Neutrophil (primary cell): ENCODE data around the gene DENND1C.
"Not testable (repeated sequence)": the region's sequence is repeated elsewhere in the genome, so short reads cannot be mapped to it uniquely, and the experiment has no call there.

Experiments used
- H3K27ac ChIP-seq: fragments of 200-600 bp; sonication (generic); 2 replicates; pipeline ENCODE4 v1.5.1; 2016; ENCODE audit warnings: mild to moderate bottlenecking, moderate library complexity
- H3K27me3 ChIP-seq: fragments of 200-600 bp; sonication (generic); 2 replicates; pipeline ENCODE4 v1.6.0; 2016; ENCODE audit warnings: mild to moderate bottlenecking
- H3K36me3 ChIP-seq: fragments of 200-600 bp; sonication (generic); 2 replicates; pipeline ENCODE4 v1.5.1; 2017
- H3K4me1 ChIP-seq, 2 experiments: fragments of 200-600 bp in 1 of 2; sonication (generic) in 1 of 2; 1 replicate in 1 of 2; 2 replicates in 1 of 2; pipeline versions ENCODE4 v1.5.1 to v1.6.1; 2013 to 2016; ENCODE audit warnings: low read depth in 1 of 2, low read length in 1 of 2, mild to moderate bottlenecking in 1 of 2, moderate library complexity in 1 of 2; ENCODE audit not compliant: control insufficient read depth in 1 of 2, insufficient read depth in 1 of 2
- H3K4me3 ChIP-seq, 2 experiments: fragments of 200-600 bp in 1 of 2; sonication (generic) in 1 of 2; 1 replicate in 1 of 2; 2 replicates in 1 of 2; pipeline ENCODE4 v1.5.1; 2013 to 2016; ENCODE audit warnings: low read depth in 1 of 2, low read length in 1 of 2, mild to moderate bottlenecking in 1 of 2, moderate library complexity in 1 of 2
- H3K9me3 ChIP-seq: fragments of 200-600 bp; sonication (generic); 2 replicates; pipeline ENCODE4 v1.5.1; 2016
- TF ChIP-seq, protein P1 (sequence below): fragments of 200-600 bp; sonication (generic); IDR thresholded peaks from 2 replicates; pipeline ENCODE4 v1.5.1; 2016; ENCODE audit warnings: antibody characterized with exemption

Gene DENND1C

DNA sequence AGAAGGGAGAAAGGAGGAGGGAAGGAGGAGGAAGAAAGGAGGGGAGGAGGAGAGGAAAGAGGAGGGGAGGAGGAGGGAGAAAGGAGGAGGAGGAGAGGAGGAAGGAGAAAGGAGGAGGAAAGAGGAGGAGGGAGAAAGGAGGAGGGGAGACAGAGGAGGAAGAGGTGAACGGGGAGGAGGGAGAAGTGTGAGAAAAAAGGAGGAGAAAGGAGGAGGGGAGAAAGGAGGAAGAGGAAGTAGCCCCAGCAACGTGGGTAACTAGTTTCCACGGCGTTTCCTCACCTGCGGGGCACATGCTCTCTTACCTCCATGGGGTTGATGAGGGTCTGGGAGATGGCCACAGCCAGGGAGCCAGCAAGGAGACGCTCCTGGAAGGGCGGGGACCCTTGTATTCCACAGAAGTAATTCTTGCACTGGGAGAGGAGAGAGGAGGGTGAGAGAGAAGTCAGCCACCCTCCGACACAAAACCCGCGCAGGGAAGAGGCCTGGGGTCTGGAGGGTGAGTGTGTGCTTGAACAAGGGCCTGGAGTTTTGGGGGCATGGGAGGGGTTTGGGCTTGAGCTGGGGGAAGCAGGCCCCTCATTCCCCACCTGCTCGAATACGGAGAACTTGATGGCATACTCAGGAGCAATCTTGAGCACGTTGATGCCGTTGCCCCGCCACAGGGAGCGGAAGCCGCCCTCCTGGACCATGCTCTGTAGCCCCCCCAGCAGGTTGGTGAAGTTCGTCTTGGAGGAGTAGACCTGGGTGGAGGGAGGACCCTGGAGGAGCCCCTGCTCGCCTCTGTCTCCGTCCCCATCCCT, 52.0 kb downstream of the DENND1C start:
- Histone ChIP-seq H3K36me3 (no peaks in the 10 kb centered on the region), H3K27me3 (no peaks in the 10 kb centered on the region), H3K4me1 (peaks cover 12 to 14% of the 10 kb centered on the region in 2 experiments), H3K4me3 (no peak overlapping the region), H3K27ac (no peak overlapping the region), H3K9me3 (no peaks in the 10 kb centered on the region)
- TF ChIP-seq, protein P1, sequence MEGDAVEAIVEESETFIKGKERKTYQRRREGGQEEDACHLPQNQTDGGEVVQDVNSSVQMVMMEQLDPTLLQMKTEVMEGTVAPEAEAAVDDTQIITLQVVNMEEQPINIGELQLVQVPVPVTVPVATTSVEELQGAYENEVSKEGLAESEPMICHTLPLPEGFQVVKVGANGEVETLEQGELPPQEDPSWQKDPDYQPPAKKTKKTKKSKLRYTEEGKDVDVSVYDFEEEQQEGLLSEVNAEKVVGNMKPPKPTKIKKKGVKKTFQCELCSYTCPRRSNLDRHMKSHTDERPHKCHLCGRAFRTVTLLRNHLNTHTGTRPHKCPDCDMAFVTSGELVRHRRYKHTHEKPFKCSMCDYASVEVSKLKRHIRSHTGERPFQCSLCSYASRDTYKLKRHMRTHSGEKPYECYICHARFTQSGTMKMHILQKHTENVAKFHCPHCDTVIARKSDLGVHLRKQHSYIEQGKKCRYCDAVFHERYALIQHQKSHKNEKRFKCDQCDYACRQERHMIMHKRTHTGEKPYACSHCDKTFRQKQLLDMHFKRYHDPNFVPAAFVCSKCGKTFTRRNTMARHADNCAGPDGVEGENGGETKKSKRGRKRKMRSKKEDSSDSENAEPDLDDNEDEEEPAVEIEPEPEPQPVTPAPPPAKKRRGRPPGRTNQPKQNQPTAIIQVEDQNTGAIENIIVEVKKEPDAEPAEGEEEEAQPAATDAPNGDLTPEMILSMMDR: no peak

DNA sequence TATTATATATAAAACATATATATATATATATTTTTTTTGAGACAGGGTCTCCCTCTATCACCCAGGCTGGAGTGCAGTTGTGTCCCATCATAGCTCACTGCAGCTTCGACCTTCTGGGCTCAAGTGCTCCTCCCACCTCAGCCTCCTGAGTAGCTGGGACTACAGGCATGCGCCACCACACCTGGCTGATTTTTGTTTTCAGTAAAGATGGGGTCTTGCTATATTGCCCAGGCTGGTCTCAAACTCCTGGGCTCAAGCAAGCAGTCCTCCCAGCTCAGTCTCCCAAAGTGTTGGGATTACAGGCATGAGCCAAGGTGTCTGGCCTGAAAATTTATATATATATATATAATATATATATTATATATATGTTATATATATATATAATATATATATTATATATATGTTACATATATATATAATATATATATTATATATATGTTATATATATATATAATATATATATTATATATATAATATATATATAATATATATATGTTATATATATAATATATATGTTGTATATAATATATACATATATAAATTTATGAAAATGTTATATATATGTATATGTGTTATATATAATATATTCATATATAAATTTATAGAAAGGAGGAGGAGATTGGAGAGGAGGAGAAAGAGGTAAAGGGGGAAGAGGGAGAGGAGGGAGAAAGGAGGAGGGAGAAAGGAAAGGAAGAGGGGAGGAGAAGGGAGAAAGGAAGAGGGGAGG, 52.7 kb downstream of the DENND1C start:
- H3K9me3 ChIP-seq, H3K36me3 ChIP-seq, H3K27ac ChIP-seq, H3K4me3 ChIP-seq, H3K27me3 ChIP-seq: not testable (repeated sequence)
- peaks cover 14 to 16% of the 10 kb centered on the region in 2 experiments for H3K4me1 ChIP-seq

DNA sequence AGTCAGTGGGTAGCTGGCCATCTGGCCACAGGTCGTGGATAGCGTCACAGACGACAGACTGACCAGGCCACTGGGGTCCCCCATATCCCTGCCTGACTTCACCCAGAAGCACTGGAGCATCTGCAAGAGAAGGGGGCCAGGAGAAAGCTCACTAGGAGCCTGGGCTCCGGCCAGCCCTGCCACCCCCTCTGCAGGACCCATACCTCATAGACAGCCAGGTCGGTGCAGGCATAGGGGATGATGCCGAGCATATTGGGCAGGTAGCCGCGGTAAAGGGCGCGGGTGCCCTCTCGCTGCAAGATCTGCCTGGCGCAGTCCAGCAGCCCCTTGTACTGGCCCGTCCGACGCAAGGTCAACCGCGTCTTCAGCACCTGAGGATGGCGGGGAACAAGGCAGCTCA, 54.5 kb downstream of the DENND1C start:
- Histone ChIP-seq H3K27me3 (no peaks in the 10 kb centered on the region), H3K4me3 (no peak overlapping the region), H3K4me1 (peaks cover 24% of the 10 kb centered on the region in 2 experiments), H3K9me3 (no peaks in the 10 kb centered on the region), H3K27ac (no peak overlapping the region), H3K36me3 (no peaks in the 10 kb centered on the region)
- TF ChIP-seq, protein P1: no peak

DNA sequence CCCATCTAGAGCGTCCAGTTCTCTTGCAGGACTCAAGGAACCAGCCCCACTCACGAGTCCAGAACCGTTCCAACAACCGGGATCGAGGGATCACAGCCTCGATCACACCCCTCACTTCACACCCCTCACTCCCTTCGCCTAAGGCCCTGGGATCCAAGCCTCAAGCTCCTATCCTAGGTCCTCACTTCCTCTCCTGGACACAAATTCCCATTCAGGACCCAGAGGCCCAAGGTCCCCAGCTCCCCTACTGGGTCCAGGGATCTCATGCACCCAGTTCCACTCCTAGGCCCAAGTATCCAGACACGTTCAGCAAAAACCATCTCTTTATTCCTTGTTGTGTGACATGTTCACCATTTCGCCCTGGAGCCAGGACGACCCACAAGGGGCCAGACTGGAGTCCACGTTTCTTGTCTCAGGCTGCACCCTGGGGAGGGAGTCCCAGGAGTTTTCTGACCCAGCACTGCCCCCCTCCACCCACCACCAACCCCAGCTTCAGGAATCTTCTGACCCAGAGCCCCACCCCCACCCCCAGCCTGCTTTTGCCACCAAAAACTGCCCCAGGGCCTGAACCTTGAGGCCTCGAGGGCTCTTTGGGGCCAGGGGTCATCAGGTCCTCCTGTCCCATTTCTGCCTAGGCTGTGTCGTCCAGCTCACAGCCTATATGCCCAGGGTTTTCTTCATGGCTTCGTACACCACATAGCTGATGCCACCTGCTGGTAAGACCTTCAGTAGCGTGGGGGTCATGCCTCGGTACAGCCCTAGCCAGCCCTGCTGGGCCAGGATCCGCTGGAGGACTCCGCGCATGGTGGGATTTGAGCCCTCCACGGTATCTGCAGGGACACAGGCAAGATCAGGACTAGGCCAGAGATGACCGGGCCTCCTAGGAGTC, 55.6 kb downstream of the DENND1C start:
- no peaks in the 10 kb centered on the region for H3K27me3 ChIP-seq
- H3K9me3 ChIP-seq: no peaks in the 10 kb centered on the region
- H3K36me3 ChIP-seq: peaks cover 3% of the 10 kb centered on the region
- TF ChIP-seq, protein P1: no peak
- peak overlapping the region; percentile 82 for H3K27ac ChIP-seq
- H3K4me1 ChIP-seq: peaks cover 24% of the 10 kb centered on the region in 2 experiments
- peak overlapping the region; percentile 68 to 69 for H3K4me3 ChIP-seq

DNA sequence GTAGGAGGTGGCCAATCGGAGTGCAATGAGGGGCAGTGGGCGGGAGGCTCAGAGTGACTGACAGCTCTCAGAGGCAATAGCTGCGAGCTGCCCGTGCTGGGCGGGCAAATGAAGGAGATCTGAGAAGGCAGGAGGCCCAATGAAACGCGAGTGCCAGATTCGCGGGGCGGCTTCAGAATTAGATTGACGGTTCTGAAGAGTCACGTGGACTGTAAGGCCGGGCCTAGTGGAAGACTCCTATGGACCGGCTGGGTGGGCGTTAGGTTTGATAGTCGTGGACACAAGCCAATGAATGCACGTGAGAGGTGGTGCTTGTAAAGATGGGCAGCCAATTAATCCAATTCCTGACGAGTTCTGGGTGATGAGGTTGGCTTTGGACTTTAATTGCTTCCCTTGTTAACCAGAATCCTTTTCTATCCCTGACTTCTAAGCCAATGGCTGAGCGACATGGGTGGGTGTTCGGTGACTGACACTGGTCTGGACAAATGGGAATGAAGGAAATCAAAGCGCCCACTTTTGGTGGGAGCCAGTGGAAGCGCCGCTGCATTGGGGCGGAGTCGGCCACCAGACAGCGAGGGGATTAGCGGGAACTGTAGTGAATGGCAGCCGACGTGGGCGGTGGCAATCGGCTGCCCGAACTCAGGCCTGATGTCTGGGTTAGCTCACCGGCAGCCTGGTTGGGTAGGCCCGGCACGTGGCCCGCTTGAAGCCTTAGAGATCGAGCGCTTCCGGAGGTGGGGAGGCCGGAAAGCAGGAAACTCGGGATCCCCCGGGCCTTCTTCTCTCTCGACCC, 56.5 kb downstream of the DENND1C start:
- Histone ChIP-seq H3K36me3 (peaks cover 12% of the 10 kb centered on the region), H3K27ac (peak overlapping the region; percentile 82), H3K4me3 (peak overlapping the region; percentile 68 to 69), H3K9me3 (no peaks in the 10 kb centered on the region), H3K4me1 (peaks cover 24% of the 10 kb centered on the region in 2 experiments), H3K27me3 (no peaks in the 10 kb centered on the region)
- TF ChIP-seq, protein P1: no peak
